Mesenchymal stem cell (in vitro differentiated cells and primary cell): Measurements from ENCODE around the gene CCL28.
A peak's percentile ranks its signal among the peaks of the same experiment; 100 is the strongest.

Experiments
- DNase-seq: peaks from one replicate; pipeline ENCODE4 v3.0.0-alpha.2; 2013
- H2AFZ ChIP-seq: one replicate; pipeline ENCODE4 v1.6.1; 2013; ENCODE audit warnings: low read depth, mild to moderate bottlenecking, control low read depth, inconsistent platforms, low read length, moderate library complexity
- H2AK5ac ChIP-seq: 2 replicates; pipeline ENCODE4 v1.6.1; 2013; ENCODE audit warnings: low read length, moderate library complexity, mild to moderate bottlenecking, inconsistent platforms; ENCODE audit not compliant: severe bottlenecking
- H2BK120ac ChIP-seq: one replicate; pipeline ENCODE4 v1.6.1; 2013; ENCODE audit warnings: low read depth, mild to moderate bottlenecking, inconsistent platforms, low read length, moderate library complexity
- H2BK12ac ChIP-seq, 2 experiments: one replicate each; pipeline ENCODE4 v1.6.1; 2013; ENCODE audit warnings: inconsistent platforms in 2 of 2, low read length in 2 of 2, mild to moderate bottlenecking in 2 of 2, moderate library complexity in 2 of 2, control low read depth in 1 of 2
- H2BK15ac ChIP-seq: one replicate; pipeline ENCODE4 v1.6.1; 2013; ENCODE audit warnings: mild to moderate bottlenecking, low read depth, inconsistent platforms; ENCODE audit not compliant: poor library complexity, severe bottlenecking
- H2BK5ac ChIP-seq: 2 replicates; pipeline ENCODE4 v1.6.1; 2013; ENCODE audit warnings: low read depth, mild to moderate bottlenecking, low read length, control low read depth, inconsistent platforms; ENCODE audit not compliant: poor library complexity, severe bottlenecking
- H3K14ac ChIP-seq, 2 experiments: one replicate each; pipeline ENCODE4 v1.6.1; 2013; ENCODE audit warnings: inconsistent platforms in 2 of 2, low read length in 2 of 2, control low read depth in 1 of 2, mild to moderate bottlenecking in 1 of 2, moderate library complexity in 1 of 2
- H3K18ac ChIP-seq, 2 experiments: one replicate each; pipeline ENCODE4 v1.6.1; 2013; ENCODE audit warnings: inconsistent platforms in 2 of 2, low read length in 2 of 2, control low read depth in 1 of 2, low read depth in 1 of 2, mild to moderate bottlenecking in 1 of 2
- H3K23ac ChIP-seq, 2 experiments: one replicate each; pipeline ENCODE4 v1.6.1; 2013; ENCODE audit warnings: inconsistent platforms in 2 of 2, low read length in 2 of 2, mild to moderate bottlenecking in 2 of 2, moderate library complexity in 2 of 2, control low read depth in 1 of 2
- H3K27ac ChIP-seq: 2 replicates; pipeline ENCODE4 v1.5.1; 2013; ENCODE audit warnings: mild to moderate bottlenecking, moderate library complexity, low read length, control low read depth, inconsistent platforms; ENCODE audit not compliant: poor library complexity, severe bottlenecking
- H3K27me3 ChIP-seq, 2 experiments: 2 replicates each; pipeline versions ENCODE4 v1.6.1 to v1.7.0; 2013; ENCODE audit warnings: low read length in 2 of 2, mild to moderate bottlenecking in 2 of 2, moderate library complexity in 2 of 2, control low read depth in 1 of 2, inconsistent platforms in 1 of 2; ENCODE audit not compliant: control insufficient read depth in 1 of 2, insufficient read depth in 1 of 2
- H3K36me3 ChIP-seq, 2 experiments: 2 replicates each; pipeline versions ENCODE4 v1.6.1 to v1.7.0; 2013; ENCODE audit warnings: low read length in 2 of 2, control low read depth in 1 of 2, inconsistent platforms in 1 of 2, low read depth in 1 of 2, mild to moderate bottlenecking in 1 of 2; ENCODE audit not compliant: insufficient read depth in 2 of 2, control insufficient read depth in 1 of 2
- H3K4ac ChIP-seq, 2 experiments: one replicate each; pipeline ENCODE4 v1.6.1; 2013; ENCODE audit warnings: inconsistent platforms in 2 of 2, low read length in 2 of 2, mild to moderate bottlenecking in 2 of 2, moderate library complexity in 2 of 2, control low read depth in 1 of 2, low read depth in 1 of 2
- H3K4me1 ChIP-seq: 2 replicates; pipeline ENCODE4 v1.6.1; 2013; ENCODE audit warnings: low read depth, low read length, control low read depth; ENCODE audit not compliant: control insufficient read depth, insufficient read depth
- H3K4me2 ChIP-seq: 2 replicates; pipeline ENCODE4 v1.6.1; 2013; ENCODE audit warnings: low read length, mild to moderate bottlenecking, inconsistent platforms; ENCODE audit not compliant: poor library complexity, severe bottlenecking
- H3K4me3 ChIP-seq, 2 experiments: 2 replicates each; pipeline versions ENCODE4 v1.5.1 to v1.7.0; 2013; ENCODE audit warnings: low read length in 2 of 2, mild to moderate bottlenecking in 2 of 2, control low read depth in 1 of 2, low read depth in 1 of 2; ENCODE audit not compliant: insufficient read depth in 1 of 2
- H3K79me1 ChIP-seq: replicated peaks from 2 replicates; pipeline ENCODE4 v1.6.1; 2013; ENCODE audit warnings: mild to moderate bottlenecking, control low read depth, low read length, inconsistent platforms; ENCODE audit not compliant: poor library complexity, severe bottlenecking
- H3K9ac ChIP-seq: 2 replicates; pipeline ENCODE4 v1.7.0; 2013; ENCODE audit warnings: mild to moderate bottlenecking, low read length, moderate library complexity
- H3K9me3 ChIP-seq: 2 replicates; pipeline ENCODE4 v1.7.0; 2013; ENCODE audit warnings: mild to moderate bottlenecking, low read length; ENCODE audit not compliant: control insufficient read depth
- H4K8ac ChIP-seq: one replicate; pipeline ENCODE4 v1.6.1; 2013; ENCODE audit warnings: inconsistent platforms, mild to moderate bottlenecking, low read length, moderate library complexity
- H4K91ac ChIP-seq: one replicate; pipeline ENCODE4 v1.6.1; 2013; ENCODE audit warnings: mild to moderate bottlenecking, low read length, inconsistent platforms
- WGBS: methylation state at CpG from one replicate; pipeline ENCODE4 v1.1.7; 2013; ENCODE audit warnings: mixed read lengths; 5-methylcytosine and 5-hydroxymethylcytosine counted together

Gene CCL28

DNA sequence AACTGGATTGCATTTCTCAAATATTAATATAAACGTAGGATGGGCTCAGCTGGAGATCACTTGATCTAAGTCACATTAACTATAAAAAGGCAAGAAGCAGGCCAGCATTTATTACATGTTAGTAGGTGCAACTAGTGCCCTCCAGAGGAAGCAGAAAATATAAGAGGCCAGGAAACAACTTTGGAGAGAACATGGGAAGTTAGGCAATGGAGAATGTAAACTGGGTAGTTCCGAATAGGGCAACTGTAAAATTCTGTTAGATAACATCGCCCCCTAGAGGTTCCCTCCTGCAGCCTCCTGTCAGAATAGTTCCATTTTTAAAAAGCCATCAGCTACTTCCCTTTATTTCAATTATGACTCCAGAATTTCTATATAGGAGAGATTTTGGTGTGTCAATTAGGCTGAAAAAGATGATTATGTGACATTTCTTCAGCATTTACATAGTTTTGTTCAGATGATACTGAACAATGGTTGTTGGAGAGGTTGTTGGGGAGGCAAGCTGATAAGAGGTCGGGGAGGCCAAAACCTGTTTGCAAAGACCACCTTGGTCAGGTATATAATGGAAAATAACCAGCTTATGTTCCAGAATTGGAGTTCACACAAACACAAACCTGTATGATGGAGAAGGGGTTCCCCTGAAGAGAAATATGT is 22.4 kb downstream of the CCL28 start:
- Histone ChIP-seq H3K9ac (peak overlapping the region; percentile 38), H3K36me3 (no peaks in the 10 kb centered on the region), H2BK12ac (no peak overlapping the region), H3K4ac (no peak overlapping the region), H3K27me3 (peaks cover 0 to 3% of the 10 kb centered on the region in 2 experiments), H2AFZ (no peak overlapping the region), H2BK120ac (no peak overlapping the region), H3K18ac (no peak overlapping the region), H3K14ac (no peak overlapping the region), H2BK5ac (no peak overlapping the region), H3K23ac (no peak overlapping the region), H3K4me2 (no peak overlapping the region), H3K9me3 (no peaks in the 10 kb centered on the region), H3K27ac (no peak overlapping the region), H4K91ac (no peak overlapping the region), H2AK5ac (no peak overlapping the region), H2BK15ac (no peak overlapping the region), H3K4me3 (no peak overlapping the region), H3K79me1 (peaks cover 2% of the 10 kb centered on the region), H3K4me1 (no peaks in the 10 kb centered on the region), H4K8ac (no peak overlapping the region)
- DNase-seq, result peak; percentile 92
- WGBS, result 100% methylated on average over 2 of the region's 4 CpGs

DNA sequence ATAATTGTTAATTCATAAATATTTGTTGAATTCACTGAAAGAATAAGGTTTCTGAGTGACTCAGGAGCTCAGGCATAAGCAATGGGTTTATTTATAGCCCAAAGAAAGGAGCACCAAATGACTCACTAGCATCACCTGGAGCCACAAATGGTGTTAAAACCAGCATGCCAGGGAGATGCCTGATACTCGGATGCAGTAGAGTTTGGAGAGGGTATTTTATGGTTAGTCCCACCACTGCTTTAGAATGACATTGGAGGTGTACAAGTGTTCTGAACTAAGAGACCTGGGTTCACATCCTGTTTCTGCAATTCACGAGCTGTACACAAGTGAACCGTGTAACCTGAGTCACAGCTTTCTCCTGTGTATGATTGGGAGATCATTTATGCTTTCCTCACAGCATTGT is 25.2 kb downstream of the CCL28 start:
- Histone ChIP-seq H2BK12ac (no peak overlapping the region), H3K4ac (no peak overlapping the region), H3K36me3 (no peaks in the 10 kb centered on the region), H3K4me2 (no peak overlapping the region), H3K18ac (no peak overlapping the region), H2BK120ac (no peak overlapping the region), H3K79me1 (peaks cover 2% of the 10 kb centered on the region), H2AFZ (no peak overlapping the region), H4K91ac (no peak overlapping the region), H3K27ac (no peak overlapping the region), H3K23ac (no peak overlapping the region), H3K4me3 (no peak overlapping the region), H3K9me3 (no peaks in the 10 kb centered on the region), H3K27me3 (peaks cover 0 to 3% of the 10 kb centered on the region in 2 experiments), H2AK5ac (no peak overlapping the region), H2BK15ac (no peak overlapping the region), H2BK5ac (no peak overlapping the region), H3K4me1 (no peaks in the 10 kb centered on the region), H4K8ac (no peak overlapping the region), H3K14ac (no peak overlapping the region), H3K9ac (no peak overlapping the region)
- DNase-seq, result no peak
- 79% methylated on average over 3 of the region's 3 CpGs for WGBS

DNA sequence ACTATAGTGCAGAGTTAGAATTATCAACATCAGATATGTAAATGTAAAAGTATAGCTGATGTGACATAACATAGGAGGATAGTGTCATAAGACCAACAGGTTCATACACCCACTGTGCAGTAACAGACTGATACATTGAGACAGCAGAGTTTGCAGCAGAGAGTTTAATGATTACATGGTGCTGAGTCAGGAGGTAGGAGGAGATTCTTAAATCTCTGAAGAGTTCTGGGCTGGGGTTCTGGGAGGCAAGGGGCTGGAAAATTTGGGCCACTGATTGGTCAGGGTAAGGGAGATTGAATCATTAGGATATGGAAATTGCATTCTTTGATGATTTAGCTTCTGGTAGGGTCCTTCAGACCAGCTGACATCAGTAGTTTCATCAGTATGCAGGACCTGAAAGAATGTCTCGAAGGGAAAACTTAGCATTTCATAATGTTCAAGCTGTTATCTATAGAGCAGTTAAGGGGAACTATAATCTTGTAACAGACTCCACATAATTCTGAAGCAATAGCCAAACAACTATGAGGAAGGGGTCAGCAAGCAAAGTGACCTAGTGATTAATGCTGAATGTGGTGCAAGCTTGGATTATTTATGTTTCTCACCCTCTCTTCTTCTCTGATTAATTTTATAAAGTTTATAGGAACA is 35.6 kb downstream of the CCL28 start:
- DNase-seq, result no peak
- H3K4me2 ChIP-seq, result no peak overlapping the region
- no peak overlapping the region for H4K91ac ChIP-seq
- no peaks in the 10 kb centered on the region for H3K36me3 ChIP-seq
- no peak overlapping the region for H2AFZ ChIP-seq
- H3K4ac ChIP-seq, result no peak overlapping the region
- no peak overlapping the region for H2AK5ac ChIP-seq
- H2BK120ac ChIP-seq, result no peak overlapping the region
- no peak overlapping the region for H2BK15ac ChIP-seq
- H3K27ac ChIP-seq, result no peak overlapping the region
- no peaks in the 10 kb centered on the region for H3K4me1 ChIP-seq
- H3K9me3 ChIP-seq, result no peaks in the 10 kb centered on the region
- no peak overlapping the region for H3K23ac ChIP-seq
- no peak overlapping the region for H4K8ac ChIP-seq
- H3K14ac ChIP-seq, result no peak overlapping the region
- H3K27me3 ChIP-seq, result no peaks in the 10 kb centered on the region
- H3K18ac ChIP-seq, result no peak overlapping the region
- H3K79me1 ChIP-seq, result no peaks in the 10 kb centered on the region
- WGBS, result 67% methylated on average over 1 of the region's 1 CpG
- H3K4me3 ChIP-seq, result no peak overlapping the region
- H2BK12ac ChIP-seq, result no peak overlapping the region
- H2BK5ac ChIP-seq, result no peak overlapping the region
- no peak overlapping the region for H3K9ac ChIP-seq

DNA sequence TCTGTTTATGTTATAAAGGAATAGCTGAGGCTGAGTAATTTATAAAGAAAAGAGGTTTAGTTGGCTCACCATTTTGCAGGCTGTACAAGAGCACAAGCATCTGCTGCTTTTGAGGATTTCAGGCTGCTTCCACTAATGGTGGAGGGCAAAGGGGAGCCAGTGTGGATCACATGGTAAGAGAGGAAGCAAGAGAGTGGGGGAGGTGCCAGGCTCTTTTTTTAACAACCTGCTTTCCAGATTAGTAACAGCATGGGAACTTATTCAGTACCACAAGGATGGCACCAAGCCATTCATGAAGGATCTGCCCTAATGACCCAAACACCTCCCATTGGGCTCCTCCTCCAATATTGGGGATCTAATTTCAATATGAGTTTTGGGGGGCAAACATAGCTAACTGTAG is 40.4 kb downstream of the CCL28 start:
- H2AK5ac ChIP-seq, result no peak overlapping the region
- no peak overlapping the region for H2BK12ac ChIP-seq
- no peak overlapping the region for H2BK15ac ChIP-seq
- H3K79me1 ChIP-seq, result no peaks in the 10 kb centered on the region
- H3K18ac ChIP-seq, result no peak overlapping the region
- no peak overlapping the region for H3K27ac ChIP-seq
- no peak overlapping the region for H3K4ac ChIP-seq
- H3K4me1 ChIP-seq, result no peaks in the 10 kb centered on the region
- no peak overlapping the region for H4K8ac ChIP-seq
- H2AFZ ChIP-seq, result no peak overlapping the region
- H3K23ac ChIP-seq, result no peak overlapping the region
- no peak overlapping the region for H3K14ac ChIP-seq
- no peak overlapping the region for H3K9ac ChIP-seq
- H3K9me3 ChIP-seq, result no peaks in the 10 kb centered on the region
- DNase-seq, result no peak
- H4K91ac ChIP-seq, result no peak overlapping the region
- no peak overlapping the region for H3K4me2 ChIP-seq
- H3K4me3 ChIP-seq, result no peak overlapping the region
- H2BK5ac ChIP-seq, result no peak overlapping the region
- H3K36me3 ChIP-seq, result no peaks in the 10 kb centered on the region
- H2BK120ac ChIP-seq, result no peak overlapping the region
- H3K27me3 ChIP-seq, result no peaks in the 10 kb centered on the region
